Kidney (tissue), 14 donors: ENCODE measurements around the gene TBX21. TPM values are rescaled to one million over a fixed set of nuclear protein-coding genes. Genes with fewer than 3 reads are reported as not detected.

ENCODE experiments used
- DNase-seq, 5 donors: peaks; one replicate each; pipeline ENCODE4 v3.0.0-alpha.2; 2013 to 2020
- FAIRE-seq: peaks from 2 replicates; lab custom pipeline; 2012; peaks lifted over from hg19 to GRCh38; lab: Jason Lieb, UNC
- H3K27ac ChIP-seq, 2 donors: one replicate each; pipeline ENCODE4 v1.7.0; 2013; ENCODE audit warnings: low read depth in 2 of 2, low read length in 2 of 2, inconsistent platforms in 1 of 2
- H3K27me3 ChIP-seq: one replicate; pipeline ENCODE4 v1.7.1; 2013; ENCODE audit warnings: low read length, inconsistent platforms; ENCODE audit not compliant: control insufficient read depth, insufficient read depth
- H3K36me3 ChIP-seq, 3 donors: one replicate each; pipeline versions ENCODE4 v1.7.0 to v1.7.1; 2013; ENCODE audit warnings: low read length in 3 of 3, control low read depth in 1 of 3, inconsistent platforms in 1 of 3; ENCODE audit not compliant: insufficient read depth in 3 of 3, control insufficient read depth in 2 of 3
- H3K4me1 ChIP-seq, 3 donors: one replicate each; pipeline versions ENCODE4 v1.7.0 to v1.7.1; 2013; ENCODE audit warnings: low read length in 3 of 3, inconsistent platforms in 1 of 3, low read depth in 1 of 3; ENCODE audit not compliant: control insufficient read depth in 2 of 3, insufficient read depth in 2 of 3
- H3K4me3 ChIP-seq, 3 donors: one replicate each; pipeline versions ENCODE4 v1.7.0 to v1.8.1; 2013; ENCODE audit warnings: low read length in 3 of 3, control low read depth in 1 of 3, inconsistent platforms in 1 of 3
- H3K9ac ChIP-seq, 3 donors: one replicate each; pipeline versions ENCODE4 v1.7.0 to v1.7.1; 2013; ENCODE audit warnings: low read length in 3 of 3, control low read depth in 1 of 3, inconsistent platforms in 1 of 3
- H3K9me3 ChIP-seq, 3 donors: one replicate each; pipeline versions ENCODE4 v1.7.0 to v1.7.1; 2013; ENCODE audit warnings: low read length in 3 of 3, control low read depth in 1 of 3, inconsistent platforms in 1 of 3; ENCODE audit not compliant: control insufficient read depth in 2 of 3, insufficient read depth in 1 of 3
- intact Hi-C: fragments of 100-400 bp; cut with DNase I; formaldehyde crosslinking; loops from one replicate; pipeline ENCODE4 v1.11.1; 2022
- polyA plus RNA-seq: library from polyadenylated mRNA; stranded (reverse); fragments of 350-450 nt; fragmentation: Illumina TruSeq; extraction: RNeasy Lipid Tissue Mini Kit (QIAGEN cat#74804); gene quantifications from one replicate; pipeline ENCODE4 v1.2.3, GENCODE V29; 2014; ENCODE audit warnings: low read depth, low replicate concordance; ENCODE audit not compliant: insufficient read depth
- total RNA-seq: library from RNA; stranded (reverse); fragmentation: NEBNext Ultra II Directional; extraction: Animal tissue kit (Norgen Biotek cat#: 25700); gene quantifications from one replicate; pipeline ENCODE4 v1.2.1, GENCODE V29; 2021
- TF ChIP-seq, protein P1 (sequence below): IDR thresholded peaks from 3 replicates; pipeline ENCODE4 v1.5.1; 2012; ENCODE audit warnings: mild to moderate bottlenecking, moderate library complexity, borderline replicate concordance; ENCODE audit not compliant: insufficient read depth; ENCODE audit errors: extremely low read depth
- donor health status: control.
- donor health status: control.
- donor health status: control.
- donor health status: control.
- donor health status: control.
- donor health status: DM: yes; HTN: yes; CAD: no.
- donor health status: Normal renal cell carcinoma (clear cell type).

The TBX21 gene
- total and polyA plus RNA-seq, 2 donors from 2014 or later = 0.24 to 1.9 TPM

DNA sequence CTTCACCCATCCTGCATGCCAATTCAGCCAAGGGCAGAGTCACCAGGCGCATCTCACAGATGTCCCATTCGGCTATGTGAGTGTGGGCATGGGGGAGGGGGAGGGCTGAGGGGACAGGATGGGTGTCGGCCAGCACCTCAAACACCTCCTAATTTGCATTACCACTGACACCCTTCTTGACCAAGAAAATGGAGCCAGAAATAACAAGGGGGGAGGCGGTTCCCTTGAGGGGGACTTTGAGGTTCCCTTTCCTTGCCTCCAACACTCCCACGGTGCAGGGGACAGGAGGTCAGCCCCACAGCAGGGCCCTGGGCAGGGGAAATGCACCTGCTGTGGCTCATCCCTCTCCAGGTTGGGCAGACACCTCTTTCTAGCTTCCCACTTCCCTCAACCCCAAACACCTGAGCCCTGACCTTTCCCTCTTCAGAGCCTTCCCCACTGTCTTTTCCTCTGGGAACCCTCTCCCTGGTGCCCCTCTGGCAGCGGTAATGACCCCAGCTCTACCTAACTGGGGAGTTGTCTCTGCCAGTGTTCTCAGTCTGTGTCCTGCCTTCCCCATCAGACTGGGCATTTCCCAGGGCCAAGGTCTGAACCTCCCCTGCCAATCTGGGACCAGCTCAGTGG, 18.2 kb upstream of the TBX21 start:
- no peak overlapping the region for H3K27ac ChIP-seq
- TF ChIP-seq, protein P1, sequence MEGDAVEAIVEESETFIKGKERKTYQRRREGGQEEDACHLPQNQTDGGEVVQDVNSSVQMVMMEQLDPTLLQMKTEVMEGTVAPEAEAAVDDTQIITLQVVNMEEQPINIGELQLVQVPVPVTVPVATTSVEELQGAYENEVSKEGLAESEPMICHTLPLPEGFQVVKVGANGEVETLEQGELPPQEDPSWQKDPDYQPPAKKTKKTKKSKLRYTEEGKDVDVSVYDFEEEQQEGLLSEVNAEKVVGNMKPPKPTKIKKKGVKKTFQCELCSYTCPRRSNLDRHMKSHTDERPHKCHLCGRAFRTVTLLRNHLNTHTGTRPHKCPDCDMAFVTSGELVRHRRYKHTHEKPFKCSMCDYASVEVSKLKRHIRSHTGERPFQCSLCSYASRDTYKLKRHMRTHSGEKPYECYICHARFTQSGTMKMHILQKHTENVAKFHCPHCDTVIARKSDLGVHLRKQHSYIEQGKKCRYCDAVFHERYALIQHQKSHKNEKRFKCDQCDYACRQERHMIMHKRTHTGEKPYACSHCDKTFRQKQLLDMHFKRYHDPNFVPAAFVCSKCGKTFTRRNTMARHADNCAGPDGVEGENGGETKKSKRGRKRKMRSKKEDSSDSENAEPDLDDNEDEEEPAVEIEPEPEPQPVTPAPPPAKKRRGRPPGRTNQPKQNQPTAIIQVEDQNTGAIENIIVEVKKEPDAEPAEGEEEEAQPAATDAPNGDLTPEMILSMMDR = no peak
- H3K9ac ChIP-seq = no peak overlapping the region
- no peaks in the 10 kb centered on the region for H3K27me3 ChIP-seq
- no peak overlapping the region for H3K4me3 ChIP-seq
- DNase-seq (no peak), FAIRE-seq (no peak)
- intact Hi-C loops = no loop called here
- peaks cover 0 to 14% (median 9%) of the 10 kb centered on the region in 3 donors for H3K4me1 ChIP-seq
- no peaks in the 10 kb centered on the region for H3K9me3 ChIP-seq
- peaks cover 0 to 2% (median 0%) of the 10 kb centered on the region in 3 donors for H3K36me3 ChIP-seq

DNA sequence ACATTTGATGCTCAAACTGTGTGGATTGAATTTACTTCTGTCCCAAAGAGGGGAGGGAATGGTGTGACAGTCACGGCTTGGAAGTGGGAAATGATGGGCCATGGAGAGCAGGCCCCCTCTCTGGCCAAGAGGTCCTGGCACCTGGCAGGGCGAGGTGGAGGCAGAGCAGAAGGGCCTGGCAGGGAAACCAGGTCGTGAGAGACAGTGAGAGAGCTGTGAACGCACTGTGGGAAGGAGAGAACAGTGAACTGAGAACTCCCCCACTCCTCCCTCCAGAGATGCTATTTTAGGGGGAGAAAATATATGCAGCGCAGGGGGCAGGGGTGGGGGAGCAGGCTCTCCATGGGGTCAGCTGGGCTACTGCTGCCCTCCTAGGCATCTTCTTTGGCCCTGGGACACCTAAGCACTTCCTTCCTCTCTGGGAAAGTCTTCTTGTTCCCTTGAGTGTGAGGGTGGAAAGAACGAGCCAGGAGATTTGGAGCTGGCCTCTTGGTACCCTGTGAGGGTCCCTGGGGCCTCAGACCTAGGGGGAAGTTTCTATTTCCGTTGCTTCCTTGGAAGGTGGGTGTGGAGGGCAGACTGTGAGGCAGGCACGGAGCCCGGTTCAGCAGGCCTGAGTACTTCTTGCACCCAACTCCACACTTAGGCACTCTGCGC, 17.2 kb upstream of the TBX21 start:
- no peaks in the 10 kb centered on the region for H3K9me3 ChIP-seq
- TF ChIP-seq, protein P1 = no peak
- DNase-seq = no peak
- no peaks in the 10 kb centered on the region for H3K36me3 ChIP-seq
- peaks cover 0 to 14% (median 9%) of the 10 kb centered on the region in 3 donors for H3K4me1 ChIP-seq
- no peak overlapping the region for H3K9ac ChIP-seq
- FAIRE-seq = no peak
- H3K4me3 ChIP-seq = no peak overlapping the region
- intact Hi-C loops = no loop called here
- no peak overlapping the region for H3K27ac ChIP-seq
- H3K27me3 ChIP-seq = peaks cover 1% of the 10 kb centered on the region

- Histone ChIP-seq H3K27me3 (peaks cover 5% of the 10 kb centered on the region), H3K27ac (no peak overlapping the region), H3K4me3 (no peak overlapping the region), H3K36me3 (no peaks in the 10 kb centered on the region), H3K9ac (no peak overlapping the region), H3K9me3 (no peaks in the 10 kb centered on the region), H3K4me1 (peaks cover 0 to 14% (median 9%) of the 10 kb centered on the region in 3 donors)
- DNase-seq (no peak), FAIRE-seq (no peak)
- TF ChIP-seq, protein P1 = no peak
- intact Hi-C loops = no loop called here
Measured at GRCh38 chr17:47716375-47716774, 16.7 kb upstream of the TBX21 start.
